ENCODE measurements around the gene C12orf60. TPM values are rescaled to one million over a fixed set of nuclear protein-coding genes. Genes with fewer than 3 reads are reported as not detected.

The C12orf60 gene
- total RNA-seq, 1 experiment from 2014 or later, result 1.9 TPM

- Mint-ChIP-seq H3K9me3 (no peaks in the 10 kb centered on the region), H3K27me3 (ENCODE audit: low read depth) (no peaks in the 10 kb centered on the region), H3K4me3 (no peak overlapping the region), H3K27ac (no peak overlapping the region), H3K4me1 (peaks cover 17 to 26% of the 10 kb centered on the region in 2 experiments), H3K36me3 (ENCODE audit: insufficient read depth in 1 of 3, low read depth in 3 of 3) (peaks cover 0 to 13% (median 0%) of the 10 kb centered on the region in 3 experiments; a peak in 2 of 7 replicates)
- Histone ChIP-seq H3K9me3 (ENCODE audit: control insufficient read depth, low read depth, low read length) (no peaks in the 10 kb centered on the region), H3K23me2 (ENCODE audit: insufficient read length, low read depth, low read length, poor library complexity, severe bottlenecking) (no peaks in the 10 kb centered on the region), H2BK20ac (ENCODE audit: low read depth, low read length, poor library complexity, severe bottlenecking) (no peak overlapping the region), H2AFZ (ENCODE audit: low read length) (no peak overlapping the region), H3K18ac (ENCODE audit: insufficient read length, low read depth, low read length) (no peak overlapping the region), H4K8ac (replicated peaks; ENCODE audit: insufficient read length, low read depth, low read length) (no peak overlapping the region), H2BK120ac (ENCODE audit: low read depth, low read length, poor library complexity, severe bottlenecking) (no peak overlapping the region), H3K79me2 (ENCODE audit: insufficient read depth, low read length) (no peaks in the 10 kb centered on the region), H3K4me2 (ENCODE audit: insufficient read depth, insufficient read length, low read length) (no peak overlapping the region), H4K5ac (ENCODE audit: insufficient read length, low read depth, low read length) (no peak overlapping the region), H3K79me1 (ENCODE audit: insufficient read depth, low read depth, low read length, poor library complexity, severe bottlenecking) (no peaks in the 10 kb centered on the region), H3K56ac (ENCODE audit: insufficient read length, low read depth, low read length) (no peak overlapping the region), H3K9ac (ENCODE audit: extremely low read depth, insufficient read length, low read length) (no peak overlapping the region), H3K27ac (ENCODE audit: insufficient read length, low read depth, low read length) (no peak overlapping the region), H2AK5ac (ENCODE audit: insufficient read length, low read length) (no peak overlapping the region), H3K4me1 (ENCODE audit: insufficient read depth, low read length) (peaks cover 2% of the 10 kb centered on the region; the same call in 1 of the 2 replicates), H3K27me3 (ENCODE audit: insufficient read depth, low read length) (no peaks in the 10 kb centered on the region), H2BK12ac (ENCODE audit: insufficient read length, low read depth, low read length) (no peak overlapping the region), H4K91ac (ENCODE audit: insufficient read length, low read depth, low read length) (no peak overlapping the region), H3K23ac (ENCODE audit: insufficient read length, low read depth, low read length) (no peak overlapping the region), H3K14ac (ENCODE audit: insufficient read depth, low read length) (no peak overlapping the region), H4K20me1 (ENCODE audit: control insufficient read depth, insufficient read depth, insufficient read length) (no peaks in the 10 kb centered on the region), H3T11ph (ENCODE audit: low read length) (no peak overlapping the region), H2BK5ac (ENCODE audit: insufficient read length, low read length) (no peak overlapping the region), H3K4ac (ENCODE audit: low read depth, low read length) (no peak overlapping the region), H2BK15ac (ENCODE audit: low read depth, low read length) (no peak overlapping the region)
- TF ChIP-seq CTCF (conservative IDR thresholded peaks at IDR 0.05), result no peak
- no peak for DNase-seq
- 100% methylated on average over 1 of the region's 3 CpGs for WGBS (ENCODE audit: extremely low coverage, insufficient read length, low lambda C conversion rate)
These were observed 22.6 kb upstream of the C12orf60 start for GRCh38 chr12:14780859-14781258.
